ENCODE data around the gene WNT4.

- TF ChIP-seq CTCF (IDR thresholded peaks at IDR 0.05) (no peak), POLR2A (IDR thresholded peaks at IDR 0.05) (no peak)
These were observed 31.8 kb downstream of the WNT4 start for GRCh38 chr1:22111115-22111514.
